Measurements from ENCODE around the gene SYDE1.

The SYDE1 gene

GRCh38 chr19:15124572-15125231 is 17.5 kb downstream of the SYDE1 start:
- no peak for TF ChIP-seq CTCF (IDR thresholded peaks at IDR 0.05; ENCODE audit: control extremely low read depth, extremely low read depth, low read depth, missing control alignments)
- POLR2A ChIA-PET: interaction anchor here (0.5 to 0.8 kb wide), 2 partner anchors 13 to 136 kb away, joined by 3 to 6 read pairs; no protein-coding TSS in a partner anchor
- no peak for DNase-seq (ENCODE audit: extremely low spot score)
- CTCF ChIA-PET: interaction anchor here (1.1 to 3.5 kb wide), 7 partner anchors 14 to 431 kb away, joined by 3 to 13 read pairs (median 6); no protein-coding TSS in a partner anchor

- DNase-seq (ENCODE audit: extremely low spot score): peak; percentile 99
- ChIA-PET CTCF (interaction anchor here (1.0 to 3.5 kb wide), 5 partner anchors 15 to 52 kb away, joined by 3 to 13 read pairs (median 6); no protein-coding TSS in a partner anchor), POLR2A (interaction anchor here (0.5 kb wide), 1 partner anchor 135 kb away, joined by 6 read pairs; no protein-coding TSS in a partner anchor)
- no peak for TF ChIP-seq CTCF (IDR thresholded peaks at IDR 0.05; ENCODE audit: control extremely low read depth, extremely low read depth, low read depth, missing control alignments)
These were observed 18.2 kb downstream of the SYDE1 start for GRCh38 chr19:15125232-15126067.

- DNase-seq (ENCODE audit: extremely low spot score): no peak
- ChIA-PET CTCF (interaction anchor here (1.0 to 3.5 kb wide), 5 partner anchors 23 to 51 kb away, joined by 3 to 13 read pairs (median 5); no protein-coding TSS in a partner anchor), POLR2A (no interaction called here)
- TF ChIP-seq CTCF (IDR thresholded peaks at IDR 0.05; ENCODE audit: control extremely low read depth, extremely low read depth, low read depth, missing control alignments): no peak
These were observed 19.1 kb downstream of the SYDE1 start for GRCh38 chr19:15126131-15126910.

GRCh38 chr19:15128162-15128770 is 21.1 kb downstream of the SYDE1 start:
- no peak for DNase-seq (ENCODE audit: extremely low spot score)
- no peak for TF ChIP-seq CTCF (IDR thresholded peaks at IDR 0.05; ENCODE audit: control extremely low read depth, extremely low read depth, low read depth, missing control alignments)
- ChIA-PET CTCF (no interaction called here), POLR2A (no interaction called here)

- POLR2A ChIA-PET: no interaction called here
- no peak for TF ChIP-seq CTCF (IDR thresholded peaks at IDR 0.05; ENCODE audit: control extremely low read depth, extremely low read depth, low read depth, missing control alignments)
- CTCF ChIA-PET: no interaction called here
- DNase-seq (ENCODE audit: extremely low spot score): no peak
These were observed 22.8 kb downstream of the SYDE1 start for GRCh38 chr19:15129856-15130585.
